Neuron (in vitro differentiated cells): ENCODE data around the gene ARL3.
A peak's percentile ranks its signal among the peaks of the same experiment; 100 is the strongest.
"Not testable (repeated sequence)": the region's sequence is repeated elsewhere in the genome, so short reads cannot be mapped to it uniquely, and the experiment has no call there.

ENCODE experiments used
- H2AFZ ChIP-seq: one replicate; pipeline ENCODE4 v1.6.1; 2013; ENCODE audit warnings: low read depth, mild to moderate bottlenecking, inconsistent platforms, low read length, moderate library complexity
- H3K27me3 ChIP-seq: one replicate; pipeline ENCODE4 v1.6.1; 2013; ENCODE audit warnings: low read length; ENCODE audit not compliant: insufficient read depth
- H3K36me3 ChIP-seq: one replicate; pipeline ENCODE4 v1.6.1; 2013; ENCODE audit warnings: low read length; ENCODE audit not compliant: insufficient read depth
- H3K4me1 ChIP-seq: one replicate; pipeline ENCODE4 v1.6.1; 2013; ENCODE audit warnings: low read length; ENCODE audit not compliant: insufficient read depth
- H3K4me3 ChIP-seq: 2 replicates; pipeline ENCODE4 v1.5.1; 2013; ENCODE audit warnings: mild to moderate bottlenecking, low read length, moderate library complexity
- H3K9me3 ChIP-seq: one replicate; pipeline ENCODE4 v1.6.1; 2013; ENCODE audit warnings: low read length

The ARL3 gene, protein sequence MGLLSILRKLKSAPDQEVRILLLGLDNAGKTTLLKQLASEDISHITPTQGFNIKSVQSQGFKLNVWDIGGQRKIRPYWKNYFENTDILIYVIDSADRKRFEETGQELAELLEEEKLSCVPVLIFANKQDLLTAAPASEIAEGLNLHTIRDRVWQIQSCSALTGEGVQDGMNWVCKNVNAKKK

DNA sequence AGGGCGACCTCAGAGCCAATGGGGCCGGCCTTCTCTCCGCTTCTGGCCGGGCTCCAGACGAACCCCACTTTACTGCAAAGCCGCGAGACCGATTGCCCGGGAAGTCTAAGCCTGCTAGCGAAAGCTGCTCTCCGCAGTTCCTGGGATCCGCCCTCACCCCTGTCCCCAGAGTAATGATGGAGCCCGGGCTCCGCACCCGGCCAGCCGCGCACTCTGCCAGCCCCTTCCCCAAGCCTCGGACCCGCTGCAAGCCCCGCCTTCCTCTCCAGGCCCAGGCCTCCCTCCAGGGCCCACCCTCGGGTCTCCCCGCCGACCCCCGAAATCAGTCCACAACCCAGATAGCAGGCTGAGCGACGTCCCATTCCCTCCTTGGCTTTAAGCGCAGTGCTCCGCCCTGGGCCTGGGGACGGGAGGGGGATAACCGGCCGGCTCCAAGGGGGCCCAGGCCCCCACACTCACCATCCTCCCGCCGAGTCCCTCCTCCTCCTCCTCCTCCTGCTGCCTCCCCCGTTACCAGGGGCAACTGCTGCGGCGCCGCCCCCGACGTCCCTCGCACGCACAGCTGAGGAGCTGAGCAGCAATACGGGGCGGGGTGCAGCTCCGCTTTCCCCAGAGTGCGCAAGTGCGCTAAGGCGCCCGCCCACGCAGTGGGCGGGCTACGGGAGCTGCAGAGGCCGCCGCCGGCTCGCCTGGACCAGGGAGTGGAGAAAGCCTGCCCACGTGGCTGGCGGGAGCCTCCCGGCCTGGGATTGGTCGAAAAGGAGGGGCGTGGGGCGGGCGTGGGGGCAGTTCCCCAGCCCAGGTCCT is at the start of gene ARL3:
Gene ARL3 (minus strand): TSS at position 584 of the 807 bp plus-strand sequence. CDS start 122 bp downstream, at position 462.
- no peaks in the 10 kb centered on the region for H3K27me3 ChIP-seq

DNA sequence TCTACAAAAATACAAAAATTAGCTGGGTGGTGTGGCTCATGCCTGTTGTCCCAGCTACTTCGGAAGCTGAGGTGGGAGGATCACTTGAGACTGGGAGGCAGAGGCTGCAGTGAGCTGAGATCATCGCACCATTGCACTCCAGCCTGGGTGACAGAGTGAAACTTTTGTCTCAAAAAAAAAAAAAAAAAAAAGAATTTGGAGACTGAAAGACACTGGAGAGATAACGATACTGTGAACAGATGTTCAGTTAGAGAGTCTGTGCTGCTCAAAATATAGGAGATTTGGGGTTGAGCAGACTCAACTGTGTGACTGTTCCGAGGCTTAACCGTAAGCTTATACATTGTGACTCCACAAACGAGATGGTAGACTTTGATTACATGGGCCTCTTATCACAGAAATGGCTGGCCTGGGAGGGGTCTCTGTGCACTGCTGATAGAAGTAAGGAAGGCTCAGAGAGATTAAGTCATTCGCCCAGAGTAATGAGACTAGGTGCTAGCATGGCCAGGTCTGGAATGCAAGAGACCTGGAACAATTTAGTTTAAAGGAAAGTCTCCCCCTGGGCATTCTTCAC is 48.9 kb upstream of the ARL3 start:
- H3K27me3 ChIP-seq: no peaks in the 10 kb centered on the region
- no peaks in the 10 kb centered on the region for H3K4me1 ChIP-seq

More for the DNA sequence above, at the start of gene ARL3:
- Histone ChIP-seq H3K4me3 (peak within 1 kb of the TSS; percentile 94), H3K9me3 (no peaks in the 10 kb centered on the region), H2AFZ (peak within 1 kb of the TSS; percentile 77), H3K4me1 (peaks cover 39% of the 10 kb centered on the region), H3K36me3 (peaks cover 14% of the 10 kb centered on the region)

DNA sequence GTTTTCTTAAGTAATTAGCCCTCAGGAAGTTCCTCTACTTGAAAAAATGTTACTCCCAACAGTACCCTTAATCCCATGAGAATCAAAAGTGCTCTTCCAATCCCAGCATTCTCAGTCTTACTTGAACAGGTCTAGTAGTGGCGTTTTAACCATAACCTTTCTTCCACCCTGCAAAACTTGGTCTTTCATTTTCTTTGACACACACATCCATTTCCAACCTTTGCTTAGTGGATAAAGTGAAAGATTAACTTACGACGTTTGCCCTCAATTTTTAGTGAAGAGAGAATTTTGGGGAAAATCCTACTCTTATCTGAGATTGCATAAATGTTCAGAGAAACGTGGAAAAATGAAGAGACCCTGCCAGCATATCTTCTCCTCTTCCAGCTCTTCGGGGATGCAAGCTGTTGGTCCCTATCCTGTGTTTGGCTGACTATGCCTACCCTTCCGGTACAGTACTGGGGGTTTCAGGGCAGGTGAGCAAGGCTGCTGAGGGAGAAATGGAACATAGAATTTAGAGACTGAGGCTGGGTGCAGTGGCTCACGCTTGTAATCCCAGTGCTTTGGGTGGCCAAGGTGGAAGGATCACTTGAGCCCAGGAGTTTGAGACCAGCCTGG is 48.3 kb upstream of the ARL3 start:
- no peak overlapping the region for H3K4me3 ChIP-seq
- H3K36me3 ChIP-seq: peaks cover 2% of the 10 kb centered on the region
- H3K9me3 ChIP-seq: peaks cover 2% of the 10 kb centered on the region
- H3K27me3 ChIP-seq: no peaks in the 10 kb centered on the region
- H2AFZ ChIP-seq: no peak overlapping the region
- no peaks in the 10 kb centered on the region for H3K4me1 ChIP-seq

More for the DNA sequence above, 48.9 kb upstream of the ARL3 start:
- Histone ChIP-seq H3K4me3 (no peak overlapping the region), H3K9me3 (peaks cover 2% of the 10 kb centered on the region), H3K36me3 (peaks cover 2% of the 10 kb centered on the region), H2AFZ (no peak overlapping the region)

DNA sequence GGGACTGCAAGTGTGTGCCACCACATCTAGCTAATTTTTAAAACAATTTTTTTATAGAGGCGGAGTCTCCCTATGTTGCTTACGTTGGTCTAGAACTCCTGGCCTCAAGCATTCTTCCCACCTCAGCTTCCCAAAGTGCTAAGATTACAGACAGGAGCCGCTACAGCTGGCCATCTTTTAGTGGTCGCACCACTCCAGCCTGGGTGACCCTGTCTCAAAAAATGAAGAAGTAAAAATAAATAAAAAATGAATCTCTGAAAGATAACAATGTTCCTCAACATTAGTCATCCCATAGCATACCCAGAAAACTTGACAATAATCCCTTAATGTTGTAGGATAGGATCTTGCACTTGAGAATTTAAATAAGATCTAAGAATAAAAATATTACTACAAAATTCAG is 47.8 kb upstream of the ARL3 start:
- H3K27me3 ChIP-seq: no peaks in the 10 kb centered on the region
- H3K4me3 ChIP-seq: no peak overlapping the region
- H3K9me3 ChIP-seq: peaks cover 2% of the 10 kb centered on the region
- no peaks in the 10 kb centered on the region for H3K4me1 ChIP-seq
- peaks cover 2% of the 10 kb centered on the region for H3K36me3 ChIP-seq
- no peak overlapping the region for H2AFZ ChIP-seq

DNA sequence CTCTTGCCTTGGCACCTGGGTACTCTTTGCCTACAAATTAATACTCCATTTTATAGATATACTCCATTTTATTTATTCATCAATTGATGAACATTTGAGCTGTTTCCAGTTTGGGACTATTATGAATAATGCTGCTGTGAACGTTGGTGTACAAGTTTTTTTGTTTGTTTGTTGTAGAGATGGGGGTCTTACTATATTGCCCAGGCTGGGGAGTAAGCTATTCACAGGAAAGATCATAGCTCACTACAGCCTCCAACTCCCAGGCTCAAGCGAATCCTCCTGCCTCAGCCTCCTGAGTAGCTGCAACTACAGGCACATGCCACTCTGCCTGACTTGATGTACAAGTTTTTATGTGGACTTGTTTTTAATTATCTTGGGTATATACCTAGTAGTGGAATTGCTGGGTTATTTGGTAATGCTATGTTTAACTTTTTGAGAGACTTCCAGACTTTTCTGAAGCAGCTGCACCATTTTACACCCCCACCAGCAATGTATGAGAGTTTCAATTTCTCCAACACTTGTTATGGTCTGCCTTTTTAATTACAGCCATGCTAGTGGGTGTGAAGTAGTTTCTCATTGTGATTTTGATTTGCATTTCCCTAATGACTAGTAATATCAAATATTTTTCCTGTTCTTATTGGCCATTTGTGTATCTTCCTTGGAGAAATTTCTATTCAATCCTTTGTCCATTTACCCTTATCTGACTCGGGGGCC is 45.5 kb upstream of the ARL3 start:
- H3K4me3 ChIP-seq: no peak overlapping the region
- H3K9me3 ChIP-seq: no peaks in the 10 kb centered on the region
- H3K4me1 ChIP-seq: no peaks in the 10 kb centered on the region
- H2AFZ ChIP-seq: no peak overlapping the region
- H3K27me3 ChIP-seq: no peaks in the 10 kb centered on the region
- no peaks in the 10 kb centered on the region for H3K36me3 ChIP-seq

DNA sequence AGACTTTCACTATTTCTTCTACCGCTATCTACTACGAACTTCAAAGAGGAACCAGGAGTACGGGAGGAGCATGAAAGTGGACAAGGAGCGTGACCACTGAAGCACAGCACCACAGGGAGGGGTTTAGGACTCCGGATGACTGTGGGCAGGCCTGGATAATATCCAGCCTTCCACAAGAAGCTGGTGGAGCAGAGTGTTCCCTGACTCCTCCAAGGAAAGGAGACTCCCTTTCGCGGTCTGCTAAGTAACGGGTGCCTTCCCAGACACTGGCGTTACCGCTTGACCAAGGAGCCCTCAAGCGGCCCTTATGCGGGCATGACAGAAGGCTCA is 44.7 kb upstream of the ARL3 start:
- not testable (repeated sequence) for H3K36me3 ChIP-seq, H3K4me3 ChIP-seq, H3K9me3 ChIP-seq, H3K4me1 ChIP-seq, H2AFZ ChIP-seq, H3K27me3 ChIP-seq

DNA sequence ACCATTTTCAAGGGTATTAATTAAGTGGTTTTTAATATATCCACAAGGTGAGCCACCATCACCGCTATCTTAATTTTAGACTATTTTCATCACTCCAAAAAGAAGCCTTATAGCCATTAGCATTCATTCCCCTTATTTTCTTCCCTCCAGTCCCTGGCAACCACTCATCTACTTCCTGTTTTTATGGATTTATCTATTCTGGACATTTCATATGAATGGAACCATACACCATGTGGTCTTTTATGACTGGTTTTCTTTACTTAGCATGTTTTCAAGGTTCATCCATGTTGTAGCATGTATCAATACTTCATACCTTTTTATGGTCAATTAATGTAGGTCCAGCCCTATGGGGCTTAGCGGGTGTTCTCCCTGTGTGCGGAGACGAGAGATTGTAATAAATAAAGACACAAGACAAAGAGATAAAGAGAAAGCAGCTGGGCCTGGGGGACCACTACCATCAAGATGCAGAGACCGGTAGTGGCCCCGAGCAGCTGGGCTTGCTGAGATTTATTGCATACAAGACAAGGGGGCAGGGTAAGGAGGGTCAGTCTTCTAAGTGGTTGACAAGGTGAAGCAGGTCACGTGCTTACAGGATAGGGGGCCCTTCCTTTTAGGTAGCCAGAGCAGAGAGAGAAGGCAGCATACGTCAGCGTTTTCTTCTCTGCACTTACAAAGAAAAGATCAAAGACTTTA is 44.2 kb upstream of the ARL3 start:
- Histone ChIP-seq H3K36me3 (no peaks in the 10 kb centered on the region), H3K9me3 (no peaks in the 10 kb centered on the region), H3K27me3 (no peaks in the 10 kb centered on the region), H3K4me3 (no peak overlapping the region), H2AFZ (no peak overlapping the region), H3K4me1 (peaks cover 2% of the 10 kb centered on the region)

DNA sequence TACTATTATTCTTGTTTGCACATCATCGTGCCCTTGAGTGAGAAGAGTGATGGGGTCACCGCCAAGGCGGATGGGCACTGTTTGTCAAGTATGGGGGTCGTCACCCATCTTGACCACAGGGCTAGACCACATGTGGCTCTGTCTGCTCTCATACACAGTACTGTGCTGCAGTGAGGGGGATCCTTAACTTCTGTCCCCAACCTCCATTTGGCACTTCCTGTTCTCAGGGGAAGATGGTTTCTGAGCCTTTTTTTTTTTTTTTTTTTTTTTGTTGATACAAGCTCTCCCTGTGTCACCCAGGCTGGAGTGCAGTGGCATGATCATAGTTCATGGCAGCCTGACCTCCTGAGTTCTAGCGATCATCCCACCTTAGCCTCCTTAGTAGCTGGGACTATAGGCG is 43.1 kb upstream of the ARL3 start:
- no peaks in the 10 kb centered on the region for H3K9me3 ChIP-seq
- no peak overlapping the region for H2AFZ ChIP-seq
- peaks cover 3% of the 10 kb centered on the region for H3K4me1 ChIP-seq
- H3K27me3 ChIP-seq: no peaks in the 10 kb centered on the region
- no peak overlapping the region for H3K4me3 ChIP-seq
- no peaks in the 10 kb centered on the region for H3K36me3 ChIP-seq

DNA sequence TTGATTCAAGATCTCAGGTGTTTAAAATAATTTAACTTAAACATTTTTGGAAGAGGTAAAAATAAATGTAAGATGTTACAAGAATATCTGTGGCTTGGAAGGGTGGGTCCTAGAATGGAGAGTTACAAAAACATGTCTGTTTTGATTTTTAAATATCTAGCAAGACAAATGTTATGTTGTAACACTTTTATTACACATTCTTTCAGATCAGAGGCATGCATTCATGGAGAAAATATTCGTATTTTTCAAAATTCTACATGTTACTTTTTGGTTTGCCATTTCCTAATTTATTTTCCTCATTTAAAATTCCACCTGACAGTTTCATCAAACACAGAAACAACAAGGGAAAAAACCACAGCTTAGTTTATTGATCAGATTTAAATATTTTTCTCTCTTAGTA is 39.5 kb upstream of the ARL3 start:
- Histone ChIP-seq H3K4me3 (no peak overlapping the region), H3K36me3 (no peaks in the 10 kb centered on the region), H3K4me1 (peaks cover 3% of the 10 kb centered on the region), H2AFZ (no peak overlapping the region), H3K27me3 (no peaks in the 10 kb centered on the region), H3K9me3 (no peaks in the 10 kb centered on the region)

DNA sequence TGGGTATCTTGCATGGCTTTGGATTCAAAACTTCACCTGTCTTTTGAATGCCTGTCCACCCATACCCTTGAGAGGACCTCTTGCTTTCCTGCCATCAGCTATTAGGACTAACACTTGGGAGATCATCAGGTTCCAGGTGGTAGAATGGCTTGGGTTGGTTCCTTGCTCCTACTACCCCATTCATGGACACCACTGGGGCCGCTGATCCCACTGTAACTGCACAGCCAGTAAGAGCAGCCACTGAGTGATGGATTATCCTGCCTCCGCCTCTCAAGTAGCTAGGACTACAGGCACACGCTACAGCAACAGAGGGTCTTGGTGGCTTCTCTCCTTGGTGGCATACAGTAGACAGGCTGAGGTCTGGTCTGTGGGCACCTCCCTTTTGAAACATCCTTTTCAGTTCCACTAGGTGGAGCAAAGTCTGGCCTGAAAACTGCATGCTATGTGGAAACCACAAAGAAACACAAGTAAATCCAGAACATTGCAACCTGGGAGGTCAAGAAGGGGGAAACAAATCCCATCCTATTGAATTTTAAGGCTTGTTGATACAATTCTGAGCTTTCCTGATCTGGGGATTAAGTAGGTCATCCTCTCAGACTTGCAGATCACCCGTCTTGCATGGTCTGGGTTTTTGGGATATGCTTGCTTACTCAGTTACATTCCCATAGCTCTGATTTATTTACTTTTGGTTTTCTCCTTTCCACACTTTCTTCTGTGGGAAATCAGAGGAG is 38.9 kb upstream of the ARL3 start:
- no peak overlapping the region for H2AFZ ChIP-seq
- H3K4me1 ChIP-seq: peaks cover 3% of the 10 kb centered on the region
- H3K4me3 ChIP-seq: no peak overlapping the region
- H3K36me3 ChIP-seq: no peaks in the 10 kb centered on the region
- H3K27me3 ChIP-seq: no peaks in the 10 kb centered on the region
- no peaks in the 10 kb centered on the region for H3K9me3 ChIP-seq

DNA sequence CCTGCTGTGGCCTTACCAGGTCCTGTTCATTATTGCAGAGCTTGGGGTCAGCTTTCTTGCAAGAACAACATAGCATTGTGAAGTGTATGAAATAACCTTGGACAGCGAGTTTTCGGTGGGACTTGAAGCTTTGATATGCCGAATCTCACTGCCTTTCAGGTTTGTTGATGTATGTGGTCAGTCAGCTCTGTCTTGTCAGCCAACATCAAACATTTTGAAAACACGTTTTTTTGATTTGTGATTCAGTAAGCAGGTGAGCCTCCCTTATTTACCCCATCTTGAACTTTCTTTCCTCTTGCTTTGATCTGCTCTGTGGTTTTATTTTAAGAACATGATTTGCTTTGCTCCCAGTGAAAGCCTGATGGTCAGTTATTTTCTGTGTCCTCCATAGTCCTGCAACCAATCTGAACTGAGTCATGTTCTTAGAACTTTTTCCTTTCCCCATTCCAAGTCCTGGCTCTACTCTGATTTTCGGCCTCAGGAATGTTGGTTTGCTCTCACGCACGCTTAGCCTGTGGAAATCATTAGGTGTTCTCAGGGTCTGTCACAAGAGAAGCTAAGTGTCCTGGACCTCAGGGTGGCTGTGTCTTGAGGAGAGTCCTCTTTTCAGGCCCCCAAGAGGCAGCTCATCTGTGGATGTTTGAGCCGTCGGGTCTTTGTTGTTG is 38.2 kb upstream of the ARL3 start:
- H3K4me1 ChIP-seq: peaks cover 3% of the 10 kb centered on the region
- H2AFZ ChIP-seq: no peak overlapping the region
- no peak overlapping the region for H3K4me3 ChIP-seq
- H3K9me3 ChIP-seq: no peaks in the 10 kb centered on the region
- H3K36me3 ChIP-seq: no peaks in the 10 kb centered on the region
- H3K27me3 ChIP-seq: no peaks in the 10 kb centered on the region

DNA sequence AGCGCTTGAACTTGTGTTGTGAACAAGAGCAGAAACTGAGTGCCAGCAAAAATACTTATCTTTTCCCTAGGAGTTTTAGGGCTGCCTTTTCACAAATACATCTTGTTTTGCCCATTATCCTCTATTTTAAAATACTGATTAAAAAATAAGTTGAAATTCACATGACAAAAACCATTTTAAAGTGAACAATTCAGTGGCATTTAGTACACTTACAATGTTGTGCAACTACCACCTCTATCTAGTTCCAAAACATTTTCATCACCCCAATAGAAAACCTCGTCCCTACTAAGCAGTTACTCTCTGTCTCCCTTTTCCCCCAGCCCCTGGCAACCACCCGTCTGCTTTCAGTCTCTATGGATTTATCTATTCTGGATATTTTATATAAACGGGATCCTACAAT is 31.0 kb upstream of the ARL3 start:
- Histone ChIP-seq H3K27me3 (no peaks in the 10 kb centered on the region), H2AFZ (no peak overlapping the region), H3K4me1 (peaks cover 11% of the 10 kb centered on the region), H3K9me3 (no peaks in the 10 kb centered on the region), H3K36me3 (no peaks in the 10 kb centered on the region), H3K4me3 (peak overlapping the region; percentile 81)
